Dedifferentiated amniotic fluid mesenchymal stem cell (primary cell): ENCODE results near the gene PTPRO.

ENCODE experiments used
- DNase-seq: peaks from one replicate; pipeline ENCODE4 v3.0.0-alpha.2; 2016; ENCODE audit errors: extremely low spot score

Gene PTPRO

GRCh38 chr12:15322164-15323061 lies at the start of gene PTPRO:
PTPRO (plus strand) TSS chr12:15322508.
- no peak for DNase-seq

- no peak for DNase-seq
Measured at GRCh38 chr12:15273896-15274295, 48.4 kb upstream of the PTPRO start.

- DNase-seq: no peak
Measured at GRCh38 chr12:15274561-15274967, 47.7 kb upstream of the PTPRO start.

GRCh38 chr12:15276088-15276698 lies 46.1 kb upstream of the PTPRO start:
- peak; percentile 41 for DNase-seq

GRCh38 chr12:15278816-15279658 lies 43.3 kb upstream of the PTPRO start:
- no peak for DNase-seq

- no peak for DNase-seq
Measured at GRCh38 chr12:15280930-15281329, 41.4 kb upstream of the PTPRO start.

GRCh38 chr12:15289192-15289591 lies 33.1 kb upstream of the PTPRO start:
- DNase-seq: no peak

GRCh38 chr12:15293731-15294130 lies 28.6 kb upstream of the PTPRO start:
- no peak for DNase-seq

GRCh38 chr12:15299947-15300346 lies 22.4 kb upstream of the PTPRO start:
- no peak for DNase-seq

GRCh38 chr12:15304296-15304695 lies 18.0 kb upstream of the PTPRO start:
- no peak for DNase-seq

GRCh38 chr12:15306605-15307004 lies 15.7 kb upstream of the PTPRO start:
- no peak for DNase-seq

GRCh38 chr12:15307079-15307478 lies 15.2 kb upstream of the PTPRO start:
- DNase-seq: no peak

GRCh38 chr12:15318841-15319240 lies 3.5 kb upstream of the PTPRO start:
- no peak for DNase-seq

- DNase-seq: no peak
Measured at GRCh38 chr12:15320881-15321280, 1.4 kb upstream of the PTPRO start.

- DNase-seq: no peak
Measured at GRCh38 chr12:15323480-15323879, 1.2 kb downstream of the PTPRO start.

GRCh38 chr12:15329891-15330290 lies 7.6 kb downstream of the PTPRO start:
- no peak for DNase-seq

GRCh38 chr12:15334225-15334624 lies 11.9 kb downstream of the PTPRO start:
- DNase-seq: no peak

- DNase-seq: no peak
Measured at GRCh38 chr12:15335959-15336358, 13.7 kb downstream of the PTPRO start.

GRCh38 chr12:15336768-15337553 lies 14.7 kb downstream of the PTPRO start:
- peak; percentile 36 for DNase-seq

GRCh38 chr12:15341371-15341770 lies 19.1 kb downstream of the PTPRO start:
- no peak for DNase-seq

- DNase-seq: no peak
Measured at GRCh38 chr12:15344561-15344960, 22.3 kb downstream of the PTPRO start.

GRCh38 chr12:15346488-15346887 lies 24.2 kb downstream of the PTPRO start:
- DNase-seq: no peak
